Loucy (cell line): ENCODE measurements around the gene VPS8.

Experiments used
- EZH2phosphoT487 ChIP-seq: fragments of 200-600 bp; IDR thresholded peaks from 2 replicates; pipeline ENCODE4 v1.6.1; 2018; ENCODE audit warnings: antibody characterized with exemption, mild to moderate bottlenecking, moderate library complexity, borderline replicate concordance
- TF ChIP-seq, protein P1 (sequence below): fragments of 200-600 bp; sonication (generic); conservative IDR thresholded peaks from 2 replicates; pipeline ENCODE4 v1.5.1; 2014; ENCODE audit warnings: mild to moderate bottlenecking, antibody characterized with exemption, low read length

DNA sequence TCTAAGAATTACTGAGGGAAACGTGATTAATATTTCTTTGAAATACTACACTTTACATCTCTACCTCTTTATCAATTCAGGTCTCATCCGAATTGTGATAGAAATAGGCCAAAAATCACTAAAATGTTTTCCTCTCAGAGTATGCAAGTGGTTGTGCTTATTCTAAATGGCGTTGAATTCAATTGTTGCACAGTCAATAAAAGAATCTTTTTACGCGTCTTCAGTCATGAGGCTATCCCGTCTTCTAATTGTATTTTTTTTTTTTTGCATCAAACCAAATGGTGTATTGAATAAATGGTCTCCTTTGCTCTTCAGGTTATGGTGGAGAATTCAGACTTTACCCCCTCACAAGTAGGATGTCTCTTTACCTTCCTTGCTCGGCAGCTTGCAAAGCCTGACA lies 112.6 kb downstream of the VPS8 start:
- TF ChIP-seq EZH2phosphoT487: no peak
- TF ChIP-seq, protein P1, sequence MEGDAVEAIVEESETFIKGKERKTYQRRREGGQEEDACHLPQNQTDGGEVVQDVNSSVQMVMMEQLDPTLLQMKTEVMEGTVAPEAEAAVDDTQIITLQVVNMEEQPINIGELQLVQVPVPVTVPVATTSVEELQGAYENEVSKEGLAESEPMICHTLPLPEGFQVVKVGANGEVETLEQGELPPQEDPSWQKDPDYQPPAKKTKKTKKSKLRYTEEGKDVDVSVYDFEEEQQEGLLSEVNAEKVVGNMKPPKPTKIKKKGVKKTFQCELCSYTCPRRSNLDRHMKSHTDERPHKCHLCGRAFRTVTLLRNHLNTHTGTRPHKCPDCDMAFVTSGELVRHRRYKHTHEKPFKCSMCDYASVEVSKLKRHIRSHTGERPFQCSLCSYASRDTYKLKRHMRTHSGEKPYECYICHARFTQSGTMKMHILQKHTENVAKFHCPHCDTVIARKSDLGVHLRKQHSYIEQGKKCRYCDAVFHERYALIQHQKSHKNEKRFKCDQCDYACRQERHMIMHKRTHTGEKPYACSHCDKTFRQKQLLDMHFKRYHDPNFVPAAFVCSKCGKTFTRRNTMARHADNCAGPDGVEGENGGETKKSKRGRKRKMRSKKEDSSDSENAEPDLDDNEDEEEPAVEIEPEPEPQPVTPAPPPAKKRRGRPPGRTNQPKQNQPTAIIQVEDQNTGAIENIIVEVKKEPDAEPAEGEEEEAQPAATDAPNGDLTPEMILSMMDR: no peak
